HG03469 (cell line): ENCODE measurements around the gene SRPK2.
"Not testable (repeated sequence)": the region's sequence is repeated elsewhere in the genome, so short reads cannot be mapped to it uniquely, and the experiment has no call there.

Source experiments
- ATAC-seq: cut with Tn5 transposase; IDR thresholded peaks from one replicate; pipeline ENCODE4 v1.9.1; 2021; ENCODE audit warnings: mild to moderate bottlenecking, moderate library complexity, moderate number of reproducible peaks; ENCODE audit not compliant: unreplicated experiment

The SRPK2 gene

GRCh38 chr7:105305633-105306032 lies 83.1 kb downstream of the SRPK2 start:
- no peak for ATAC-seq

- ATAC-seq = peak; percentile 73
Measured at GRCh38 chr7:105304040-105304895, 84.5 kb downstream of the SRPK2 start.

- ATAC-seq = not testable (repeated sequence)
Measured at GRCh38 chr7:105300587-105300986, 88.1 kb downstream of the SRPK2 start.

GRCh38 chr7:105298439-105298894 lies 90.3 kb downstream of the SRPK2 start:
- peak; percentile 83 for ATAC-seq

GRCh38 chr7:105297985-105298384 lies 90.7 kb downstream of the SRPK2 start:
- peak; percentile 33 for ATAC-seq

GRCh38 chr7:105297309-105297708 lies 91.4 kb downstream of the SRPK2 start:
- ATAC-seq = no peak

GRCh38 chr7:105296491-105296890 lies 92.2 kb downstream of the SRPK2 start:
- no peak for ATAC-seq

- no peak for ATAC-seq
Measured at GRCh38 chr7:105295596-105296352, 92.9 kb downstream of the SRPK2 start.

- ATAC-seq = not testable (repeated sequence)
Measured at GRCh38 chr7:105294482-105294881, 94.2 kb downstream of the SRPK2 start.

- no peak for ATAC-seq
Measured at GRCh38 chr7:105289704-105290103, 99.0 kb downstream of the SRPK2 start.

GRCh38 chr7:105286441-105286840 lies 102.3 kb downstream of the SRPK2 start:
- no peak for ATAC-seq

- no peak for ATAC-seq
Measured at GRCh38 chr7:105285118-105285874, 103.4 kb downstream of the SRPK2 start.

- ATAC-seq = no peak
Measured at GRCh38 chr7:105284014-105284413, 104.7 kb downstream of the SRPK2 start.

GRCh38 chr7:105281966-105282365 lies 106.8 kb downstream of the SRPK2 start:
- ATAC-seq = no peak

- ATAC-seq = peak; percentile 77
Measured at GRCh38 chr7:105279688-105280007, 109.1 kb downstream of the SRPK2 start.

GRCh38 chr7:105278973-105279687 lies 109.6 kb downstream of the SRPK2 start:
- peak; percentile 29 for ATAC-seq

- no peak for ATAC-seq
Measured at GRCh38 chr7:105278565-105278964, 110.2 kb downstream of the SRPK2 start.

- ATAC-seq = no peak
Measured at GRCh38 chr7:105277341-105277740, 111.4 kb downstream of the SRPK2 start.

GRCh38 chr7:105270117-105270516 lies 118.6 kb downstream of the SRPK2 start:
- ATAC-seq = no peak

GRCh38 chr7:105269397-105269796 lies 119.3 kb downstream of the SRPK2 start:
- no peak for ATAC-seq
